Sigmoid colon (tissue), 4 donors: ENCODE measurements around the gene USP49.

Source experiments
- EP300 ChIP-seq, 4 donors: sonication (generic); formaldehyde crosslinking; IDR thresholded peaks; one replicate each; pipeline ENCODE4 v1.6.1; 2017; ENCODE audit warnings: antibody characterized with exemption in 4 of 4
- POLR2A ChIP-seq, 2 donors: fragments of 450-650 bp; IDR thresholded peaks; one replicate each; pipeline ENCODE4 v1.6.1; 2016; ENCODE audit warnings: antibody characterized with exemption in 2 of 2, mild to moderate bottlenecking in 2 of 2, moderate library complexity in 2 of 2
- POLR2AphosphoS5 ChIP-seq, 4 donors: sonication (generic); formaldehyde crosslinking; IDR thresholded peaks; one replicate each; pipeline ENCODE4 v1.6.1; 2017; ENCODE audit warnings: antibody characterized with exemption in 4 of 4
- TF ChIP-seq, protein P1 (sequence below), 4 experiments: fragments of 450-650 bp in 3 of 4; fragments of 200-600 bp in 1 of 4; IDR thresholded peaks; one replicate each; pipeline ENCODE4 v1.5.1; 2016 to 2019; ENCODE audit warnings: antibody characterized with exemption in 4 of 4, mild to moderate bottlenecking in 3 of 4, moderate library complexity in 2 of 4

- TF ChIP-seq, protein P1, sequence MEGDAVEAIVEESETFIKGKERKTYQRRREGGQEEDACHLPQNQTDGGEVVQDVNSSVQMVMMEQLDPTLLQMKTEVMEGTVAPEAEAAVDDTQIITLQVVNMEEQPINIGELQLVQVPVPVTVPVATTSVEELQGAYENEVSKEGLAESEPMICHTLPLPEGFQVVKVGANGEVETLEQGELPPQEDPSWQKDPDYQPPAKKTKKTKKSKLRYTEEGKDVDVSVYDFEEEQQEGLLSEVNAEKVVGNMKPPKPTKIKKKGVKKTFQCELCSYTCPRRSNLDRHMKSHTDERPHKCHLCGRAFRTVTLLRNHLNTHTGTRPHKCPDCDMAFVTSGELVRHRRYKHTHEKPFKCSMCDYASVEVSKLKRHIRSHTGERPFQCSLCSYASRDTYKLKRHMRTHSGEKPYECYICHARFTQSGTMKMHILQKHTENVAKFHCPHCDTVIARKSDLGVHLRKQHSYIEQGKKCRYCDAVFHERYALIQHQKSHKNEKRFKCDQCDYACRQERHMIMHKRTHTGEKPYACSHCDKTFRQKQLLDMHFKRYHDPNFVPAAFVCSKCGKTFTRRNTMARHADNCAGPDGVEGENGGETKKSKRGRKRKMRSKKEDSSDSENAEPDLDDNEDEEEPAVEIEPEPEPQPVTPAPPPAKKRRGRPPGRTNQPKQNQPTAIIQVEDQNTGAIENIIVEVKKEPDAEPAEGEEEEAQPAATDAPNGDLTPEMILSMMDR (IDR thresholded peaks at IDR 0.05) = no peak
- TF ChIP-seq POLR2A (IDR thresholded peaks at IDR 0.05) (no peak), POLR2AphosphoS5 (IDR thresholded peaks at IDR 0.05) (no peak), EP300 (IDR thresholded peaks at IDR 0.05) (no peak)
Measured at GRCh38 chr6:41931792-41932191, 36.6 kb upstream of the USP49 start.
